Sigmoid colon (tissue), 7 donors: ENCODE results near the gene RRP1. TPM values are rescaled to one million over a fixed set of nuclear protein-coding genes. Genes with fewer than 3 reads are reported as not detected.

Experiments
- DNase-seq: peaks from one replicate; pipeline ENCODE4 v3.0.0-alpha.2; 2019
- H3K27ac ChIP-seq, 4 donors: fragments of 200-600 bp; sonication (generic); one replicate each; pipeline ENCODE4 v1.5.1; 2016 to 2019; ENCODE audit warnings: mild to moderate bottlenecking in 1 of 4
- H3K27me3 ChIP-seq, 3 donors: fragments of 200-600 bp; sonication (generic); one replicate each; pipeline ENCODE4 v1.5.1; 2019; ENCODE audit warnings: mild to moderate bottlenecking in 1 of 3
- H3K36me3 ChIP-seq, 4 donors: fragments of 200-600 bp; sonication (generic); one replicate each; pipeline ENCODE4 v1.5.1; 2016 to 2019
- H3K4me1 ChIP-seq, 4 donors: fragments of 200-600 bp; sonication (generic); one replicate each; pipeline ENCODE4 v1.5.1; 2017 to 2019
- H3K4me3 ChIP-seq, 4 donors: fragments of 200-600 bp; sonication (generic); one replicate each; pipeline ENCODE4 v1.5.1; 2017 to 2019; ENCODE audit warnings: mild to moderate bottlenecking in 2 of 4, moderate library complexity in 1 of 4
- H3K9me3 ChIP-seq, 4 donors: fragments of 200-600 bp in 3 of 4; sonication (generic) in 3 of 4; one replicate each; pipeline versions ENCODE4 v1.5.1 to v1.6.1; 2013 to 2019
- EP300 ChIP-seq, 4 donors: sonication (generic); formaldehyde crosslinking; IDR thresholded peaks; one replicate each; pipeline ENCODE4 v1.6.1; 2017; ENCODE audit warnings: antibody characterized with exemption in 4 of 4
- POLR2A ChIP-seq, 2 donors: fragments of 450-650 bp; IDR thresholded peaks; one replicate each; pipeline ENCODE4 v1.6.1; 2016; ENCODE audit warnings: antibody characterized with exemption in 2 of 2, mild to moderate bottlenecking in 2 of 2, moderate library complexity in 2 of 2
- POLR2AphosphoS5 ChIP-seq, 4 donors: sonication (generic); formaldehyde crosslinking; IDR thresholded peaks; one replicate each; pipeline ENCODE4 v1.6.1; 2017; ENCODE audit warnings: antibody characterized with exemption in 4 of 4
- WGBS, 2 donors: extraction: QIAGEN DNeasy Blood & Tissue Kit; methylation state at CpG; one replicate each; pipeline ENCODE4 v1.1.7; 2013; 5-methylcytosine and 5-hydroxymethylcytosine counted together
- intact Hi-C: fragments of 100-400 bp; cut with DNase I; formaldehyde crosslinking; loops from one replicate; pipeline ENCODE4 v1.15.1; 2023
- polyA plus RNA-seq, 3 donors: library from polyadenylated mRNA; stranded (reverse); fragments of 200-250 nt; gene quantifications; one replicate each; pipeline ENCODE4 v1.2.3, GENCODE V29; 2013
- total RNA-seq, 4 donors: library from RNA; depleted of rRNA; stranded (reverse); fragments of >200 nt; gene quantifications; one replicate each; pipeline ENCODE4 v1.1.0, GENCODE V29; 2016
- TF ChIP-seq, protein P1 (sequence below), 4 experiments: fragments of 450-650 bp in 3 of 4; fragments of 200-600 bp in 1 of 4; IDR thresholded peaks; one replicate each; pipeline ENCODE4 v1.5.1; 2016 to 2019; ENCODE audit warnings: antibody characterized with exemption in 4 of 4, mild to moderate bottlenecking in 3 of 4, moderate library complexity in 2 of 4
- donor health status: healthy with polysubstance abuse.
- donor health status: Bipolar disorder and iron deficiency.
- donor health status: healthy.

Gene RRP1
- total and polyA plus RNA-seq, 7 donors = 3.9 to 16.2 (median 10.5) TPM

DNA sequence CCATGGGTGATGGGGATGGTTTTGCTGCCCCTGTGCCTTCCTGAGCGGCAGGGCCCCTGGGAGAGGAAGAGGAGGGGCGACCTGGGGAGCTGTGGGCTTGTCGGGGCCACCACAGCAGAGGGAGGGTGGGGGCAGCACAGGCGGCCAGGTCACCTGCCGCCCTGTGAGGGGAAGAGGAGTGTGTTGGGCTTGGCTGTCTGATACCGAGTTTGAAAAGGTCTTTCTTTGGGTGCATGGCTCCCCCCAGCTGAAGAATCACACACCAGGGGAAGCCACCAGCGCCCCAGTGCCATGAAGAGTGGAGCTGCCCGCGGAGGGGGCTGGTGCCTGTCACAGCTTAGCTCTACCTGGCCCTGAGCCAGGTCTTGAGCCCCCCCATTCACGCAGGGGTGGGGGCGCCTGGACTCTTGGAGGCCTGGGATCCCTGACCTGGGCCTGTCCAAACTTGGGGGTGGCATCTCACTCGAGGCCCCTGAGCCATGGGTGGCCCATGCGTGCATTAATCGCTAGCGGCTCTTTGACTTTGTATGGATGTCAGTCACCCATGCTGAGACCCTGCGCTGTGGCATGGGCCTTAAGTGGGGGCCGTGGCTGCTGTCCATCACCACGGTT lies 39.6 kb upstream of the RRP1 start:
- no peaks in the 10 kb centered on the region for H3K4me1 ChIP-seq
- H3K27me3 ChIP-seq = no peaks in the 10 kb centered on the region
- 80 to 92% methylated on average over 18 of the region's 18 CpGs for WGBS, 2 donors
- TF ChIP-seq POLR2A (IDR thresholded peaks at IDR 0.05) (no peak), POLR2AphosphoS5 (IDR thresholded peaks at IDR 0.05) (no peak), EP300 (IDR thresholded peaks at IDR 0.05) (no peak)
- TF ChIP-seq, protein P1, sequence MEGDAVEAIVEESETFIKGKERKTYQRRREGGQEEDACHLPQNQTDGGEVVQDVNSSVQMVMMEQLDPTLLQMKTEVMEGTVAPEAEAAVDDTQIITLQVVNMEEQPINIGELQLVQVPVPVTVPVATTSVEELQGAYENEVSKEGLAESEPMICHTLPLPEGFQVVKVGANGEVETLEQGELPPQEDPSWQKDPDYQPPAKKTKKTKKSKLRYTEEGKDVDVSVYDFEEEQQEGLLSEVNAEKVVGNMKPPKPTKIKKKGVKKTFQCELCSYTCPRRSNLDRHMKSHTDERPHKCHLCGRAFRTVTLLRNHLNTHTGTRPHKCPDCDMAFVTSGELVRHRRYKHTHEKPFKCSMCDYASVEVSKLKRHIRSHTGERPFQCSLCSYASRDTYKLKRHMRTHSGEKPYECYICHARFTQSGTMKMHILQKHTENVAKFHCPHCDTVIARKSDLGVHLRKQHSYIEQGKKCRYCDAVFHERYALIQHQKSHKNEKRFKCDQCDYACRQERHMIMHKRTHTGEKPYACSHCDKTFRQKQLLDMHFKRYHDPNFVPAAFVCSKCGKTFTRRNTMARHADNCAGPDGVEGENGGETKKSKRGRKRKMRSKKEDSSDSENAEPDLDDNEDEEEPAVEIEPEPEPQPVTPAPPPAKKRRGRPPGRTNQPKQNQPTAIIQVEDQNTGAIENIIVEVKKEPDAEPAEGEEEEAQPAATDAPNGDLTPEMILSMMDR (IDR thresholded peaks at IDR 0.05) = no peak
- intact Hi-C loops = no loop called here
- no peak overlapping the region for H3K4me3 ChIP-seq
- H3K36me3 ChIP-seq = peaks cover 7 to 88% (median 33%) of the 10 kb centered on the region in 4 donors
- H3K9me3 ChIP-seq = no peaks in the 10 kb centered on the region
- DNase-seq = no peak
- no peak overlapping the region for H3K27ac ChIP-seq

DNA sequence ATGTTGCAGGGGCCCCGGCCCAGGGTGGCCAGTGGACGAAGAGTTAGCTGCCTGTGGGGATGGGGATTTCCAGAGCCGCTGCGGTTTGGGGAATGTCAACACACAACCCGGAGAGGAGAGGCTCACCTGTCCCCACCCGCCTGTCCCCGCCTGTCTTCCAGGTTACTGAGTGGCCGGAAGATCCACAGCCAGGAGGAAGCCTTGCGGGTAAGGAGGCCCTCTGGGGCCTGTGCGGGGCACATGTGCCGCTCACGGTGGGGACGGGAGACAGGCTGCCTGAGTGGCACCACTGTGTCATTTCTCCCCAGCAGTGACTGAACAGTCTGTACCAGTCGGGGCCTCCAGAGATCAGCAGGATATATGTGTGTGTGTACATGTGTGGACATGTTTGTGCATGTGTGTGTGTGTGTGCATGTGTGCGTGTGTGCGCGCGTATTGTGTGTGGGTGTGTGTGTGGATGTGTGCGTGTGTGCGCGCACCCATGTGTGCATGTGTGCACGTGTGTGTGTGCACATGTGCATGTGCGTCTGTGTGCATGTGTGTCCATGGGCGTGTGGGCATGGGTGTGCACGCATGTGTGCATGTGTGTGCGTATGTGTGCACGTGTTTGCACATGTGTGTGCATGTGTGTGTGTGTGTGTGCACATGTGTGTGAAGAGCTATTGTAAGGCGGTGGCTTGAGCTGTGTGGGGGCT lies 38.9 kb upstream of the RRP1 start:
- TF ChIP-seq POLR2A (IDR thresholded peaks at IDR 0.05) (no peak), POLR2AphosphoS5 (IDR thresholded peaks at IDR 0.05) (no peak), EP300 (IDR thresholded peaks at IDR 0.05) (no peak)
- TF ChIP-seq, protein P1 (IDR thresholded peaks at IDR 0.05) = no peak
- intact Hi-C loops = no loop called here
- H3K27ac ChIP-seq = no peak overlapping the region
- no peak overlapping the region for H3K4me3 ChIP-seq
- no peak for DNase-seq
- peaks cover 8 to 85% (median 34%) of the 10 kb centered on the region in 4 donors for H3K36me3 ChIP-seq
- 90% methylated on average over 28 of the region's 28 CpGs for WGBS, 2 donors
- H3K27me3 ChIP-seq = no peaks in the 10 kb centered on the region
- H3K9me3 ChIP-seq = no peaks in the 10 kb centered on the region
- no peaks in the 10 kb centered on the region for H3K4me1 ChIP-seq

DNA sequence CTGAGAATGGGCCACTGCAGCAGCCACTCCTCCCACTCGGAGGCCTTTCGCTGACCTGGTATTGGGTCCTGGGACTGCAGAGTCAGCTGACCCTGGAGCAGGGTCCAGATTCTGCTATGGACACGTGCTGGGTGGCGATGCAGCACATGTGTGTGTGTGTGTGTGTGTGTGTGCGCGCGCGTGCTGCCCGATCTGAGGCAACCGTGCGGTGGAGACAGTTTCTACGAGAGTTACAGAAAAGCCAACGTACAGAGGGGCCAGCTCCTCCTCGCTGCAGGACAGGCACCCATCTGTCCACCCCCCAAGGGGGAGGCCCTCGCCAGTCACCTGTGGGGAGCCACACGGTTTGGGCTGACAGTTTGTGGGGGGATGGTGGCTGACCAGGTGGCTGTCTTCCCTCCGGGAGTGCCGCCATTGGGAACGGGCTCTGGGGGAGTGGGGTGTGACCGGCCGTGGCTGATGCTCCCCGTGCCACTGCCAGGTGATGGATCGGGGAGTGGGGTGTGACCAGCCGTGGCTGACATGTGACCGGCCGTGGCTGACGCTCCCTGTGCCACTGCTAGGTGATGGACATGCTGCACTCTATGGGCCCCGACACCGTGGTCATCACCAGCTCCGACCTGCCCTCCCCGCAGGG lies 37.3 kb upstream of the RRP1 start:
- TF ChIP-seq EP300 (IDR thresholded peaks at IDR 0.05) (no peak), POLR2AphosphoS5 (IDR thresholded peaks at IDR 0.05) (no peak), POLR2A (IDR thresholded peaks at IDR 0.05) (no peak)
- TF ChIP-seq, protein P1 (IDR thresholded peaks at IDR 0.05) = no peak
- H3K27ac ChIP-seq = no peak overlapping the region
- intact Hi-C loops = no loop called here
- no peak overlapping the region for H3K4me3 ChIP-seq
- H3K36me3 ChIP-seq = peaks cover 11 to 85% (median 34%) of the 10 kb centered on the region in 4 donors
- no peaks in the 10 kb centered on the region for H3K9me3 ChIP-seq
- peaks cover 0 to 3% (median 1%) of the 10 kb centered on the region in 4 donors for H3K4me1 ChIP-seq
- H3K27me3 ChIP-seq = no peaks in the 10 kb centered on the region
- no peak for DNase-seq
- WGBS, 2 donors = 93 to 94% methylated on average over 31 of the region's 31 CpGs

DNA sequence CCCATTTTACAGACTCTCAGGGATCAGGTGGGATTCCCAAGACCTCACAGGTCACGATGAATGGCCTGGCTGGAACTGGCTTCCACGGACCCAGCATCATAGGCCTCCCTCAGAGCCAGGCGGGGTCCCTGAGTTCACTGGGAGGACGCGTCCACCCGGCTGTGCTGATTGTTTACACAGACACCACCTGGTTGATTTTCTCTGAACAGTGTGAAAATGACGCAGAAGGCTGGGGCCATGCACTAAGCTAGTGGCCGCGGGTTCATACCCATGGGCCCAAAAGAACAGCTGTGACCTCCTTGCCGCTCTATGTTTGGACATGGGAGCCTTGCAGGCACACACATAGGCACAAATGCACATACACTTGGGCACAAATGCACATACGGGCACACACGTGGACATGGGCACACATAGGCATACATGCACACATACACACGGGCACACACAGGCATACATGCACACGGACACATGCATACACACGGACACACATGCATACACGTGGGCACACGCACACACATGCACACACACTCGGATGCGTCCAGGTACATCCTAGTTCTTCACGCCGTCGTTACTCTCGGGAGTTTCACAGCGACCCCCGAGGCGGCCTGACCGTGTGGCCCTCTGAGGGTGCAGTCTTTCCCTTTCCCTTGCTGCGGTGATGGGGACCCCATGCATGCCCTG lies 36.5 kb upstream of the RRP1 start:
- no peak for DNase-seq
- 90 to 91% methylated on average over 28 of the region's 28 CpGs for WGBS, 2 donors
- intact Hi-C loops = no loop called here
- Histone ChIP-seq H3K4me3 (no peak overlapping the region), H3K27ac (no peak overlapping the region), H3K36me3 (peaks cover 5 to 80% (median 29%) of the 10 kb centered on the region in 4 donors), H3K9me3 (no peaks in the 10 kb centered on the region), H3K27me3 (no peaks in the 10 kb centered on the region), H3K4me1 (peaks cover 0 to 11% (median 10%) of the 10 kb centered on the region in 4 donors)
- TF ChIP-seq POLR2A (IDR thresholded peaks at IDR 0.05) (no peak), EP300 (IDR thresholded peaks at IDR 0.05) (no peak), POLR2AphosphoS5 (IDR thresholded peaks at IDR 0.05) (no peak)
- TF ChIP-seq, protein P1 (IDR thresholded peaks at IDR 0.05) = no peak
